Tibial artery (tissue), 4 donors: Measurements from ENCODE around the gene CHST11.

Experiments
- DNase-seq, 2 donors: peaks; one replicate each; pipeline ENCODE4 v3.0.0-alpha.2; 2019
- H3K27ac ChIP-seq, 2 donors: fragments of 200-600 bp; sonication (generic) in 1 of 2; 1 replicate in 1 of 2; 2 replicates in 1 of 2; pipeline ENCODE4 v1.5.1; 2018 to 2019; ENCODE audit warnings: mild to moderate bottlenecking in 1 of 2
- H3K27me3 ChIP-seq, 2 donors: fragments of 200-600 bp; sonication (generic) in 1 of 2; one replicate each; pipeline versions ENCODE4 v1.5.1 to v1.6.0; 2016 to 2019
- H3K36me3 ChIP-seq, 3 donors: fragments of 200-600 bp; sonication (generic) in 2 of 3; one replicate each; pipeline ENCODE4 v1.5.1; 2016 to 2019; ENCODE audit warnings: mild to moderate bottlenecking in 2 of 3
- H3K4me1 ChIP-seq, 4 donors: fragments of 200-600 bp; sonication (generic) in 2 of 4; 1 replicate in 3 of 4; 2 replicates in 1 of 4; pipeline ENCODE4 v1.5.1; 2016 to 2019
- H3K4me3 ChIP-seq, 2 donors: fragments of 200-600 bp; sonication (generic) in 1 of 2; 1 replicate in 1 of 2; 2 replicates in 1 of 2; pipeline ENCODE4 v1.5.1; 2018 to 2019; ENCODE audit warnings: mild to moderate bottlenecking in 2 of 2
- H3K9me3 ChIP-seq, 3 donors: fragments of 200-600 bp; sonication (generic) in 1 of 3; one replicate each; pipeline ENCODE4 v1.5.1; 2016 to 2019
- CTCF ChIP-seq, 2 experiments: fragments of 200-600 bp in 1 of 2; fragments of 450-650 bp in 1 of 2; IDR thresholded peaks; one replicate each; pipeline ENCODE4 v1.5.1; 2017 to 2019; ENCODE audit warnings: antibody characterized with exemption in 2 of 2, mild to moderate bottlenecking in 1 of 2, moderate library complexity in 1 of 2
- intact Hi-C: fragments of 100-400 bp; cut with DNase I; formaldehyde crosslinking; loops from one replicate; pipeline ENCODE4 v1.15.0; 2023; ENCODE audit warnings: low total_unique reads

The CHST11 gene

GRCh38 chr12:104503191-104503590 is 46.4 kb downstream of the CHST11 start:
- Histone ChIP-seq H3K36me3 (no peaks in the 10 kb centered on the region), H3K4me3 (no peak overlapping the region), H3K27ac (no peak overlapping the region), H3K27me3 (no peaks in the 10 kb centered on the region), H3K9me3 (no peaks in the 10 kb centered on the region), H3K4me1 (peaks cover 0 to 9% (median 5%) of the 10 kb centered on the region in 4 donors)
- intact Hi-C loops: no loop called here
- DNase-seq: no peak
- no peak for TF ChIP-seq CTCF (IDR thresholded peaks at IDR 0.05)

GRCh38 chr12:104504146-104504545 is 47.4 kb downstream of the CHST11 start:
- Histone ChIP-seq H3K4me1 (peaks cover 0 to 9% (median 5%) of the 10 kb centered on the region in 4 donors), H3K36me3 (no peaks in the 10 kb centered on the region), H3K27me3 (no peaks in the 10 kb centered on the region), H3K27ac (no peak overlapping the region), H3K9me3 (no peaks in the 10 kb centered on the region), H3K4me3 (no peak overlapping the region)
- intact Hi-C loops: no loop called here
- DNase-seq: no peak
- no peak for TF ChIP-seq CTCF (IDR thresholded peaks at IDR 0.05)

GRCh38 chr12:104505095-104505818 is 48.5 kb downstream of the CHST11 start:
- intact Hi-C loops: no loop called here
- Histone ChIP-seq H3K27ac (no peak overlapping the region), H3K4me1 (peaks cover 0 to 11% (median 9%) of the 10 kb centered on the region in 4 donors), H3K9me3 (no peaks in the 10 kb centered on the region), H3K36me3 (no peaks in the 10 kb centered on the region), H3K4me3 (no peak overlapping the region), H3K27me3 (no peaks in the 10 kb centered on the region)
- no peak for DNase-seq
- TF ChIP-seq CTCF (IDR thresholded peaks at IDR 0.05): no peak

GRCh38 chr12:104506676-104507401 is 50.1 kb downstream of the CHST11 start:
- Histone ChIP-seq H3K27me3 (no peaks in the 10 kb centered on the region), H3K4me1 (peaks cover 0 to 13% (median 11%) of the 10 kb centered on the region in 4 donors), H3K27ac (no peak overlapping the region), H3K36me3 (no peaks in the 10 kb centered on the region), H3K4me3 (no peak overlapping the region), H3K9me3 (no peaks in the 10 kb centered on the region)
- no peak for DNase-seq
- TF ChIP-seq CTCF (IDR thresholded peaks at IDR 0.05): no peak
- intact Hi-C loops: no loop called here

GRCh38 chr12:104507672-104508071 is 50.9 kb downstream of the CHST11 start:
- Histone ChIP-seq H3K27me3 (no peaks in the 10 kb centered on the region), H3K4me3 (no peak overlapping the region), H3K4me1 (peaks cover 0 to 13% (median 11%) of the 10 kb centered on the region in 4 donors), H3K9me3 (no peaks in the 10 kb centered on the region), H3K36me3 (no peaks in the 10 kb centered on the region), H3K27ac (no peak overlapping the region)
- TF ChIP-seq CTCF (IDR thresholded peaks at IDR 0.05): no peak
- no peak for DNase-seq
- intact Hi-C loops: no loop called here
